ENCODE measurements around the gene METTL8.

The METTL8 gene

DNA sequence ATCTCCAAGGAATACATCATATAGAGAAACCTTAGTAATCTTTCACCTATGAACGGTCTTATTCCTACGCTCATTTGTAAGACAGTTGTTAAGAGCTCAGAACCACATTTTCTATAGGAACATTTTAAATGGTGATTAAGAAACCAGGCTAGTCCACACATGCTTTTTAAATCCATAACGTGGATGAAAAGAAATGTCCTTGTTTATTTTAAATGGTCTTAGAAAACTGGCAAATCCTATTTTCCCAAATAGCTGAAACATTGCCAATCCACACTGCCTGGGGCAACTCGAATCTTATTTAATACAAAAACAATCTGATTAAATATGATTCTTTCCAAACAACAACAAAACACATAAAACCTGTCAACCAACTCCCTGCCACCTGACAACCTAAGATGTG is 23.7 kb downstream of the METTL8 start:
- H3K4me1 ChIP-seq (ENCODE audit: insufficient read depth, low read length) = 0 out of 2 replicates have a peak, but pooled peaks cover 3% of the 10 kb centered on the region
- H3K27ac ChIP-seq (ENCODE audit: low read length) = no peak overlapping the region
- DNase-seq = no peak
- no peak overlapping the region for H2AFZ ChIP-seq (ENCODE audit: low read depth, low read length)
- no peaks in the 10 kb centered on the region for H3K9me3 ChIP-seq (ENCODE audit: insufficient read depth, low read length, severe bottlenecking)
- no peaks in the 10 kb centered on the region for H3K27me3 ChIP-seq (ENCODE audit: insufficient read depth, low read length, poor library complexity)
- ATAC-seq (ENCODE audit: insufficient read depth, low read depth) = no peak
- no peaks in the 10 kb centered on the region for H4K20me1 ChIP-seq (ENCODE audit: insufficient read depth, low read length)
- H3K9ac ChIP-seq (ENCODE audit: low read depth, low read length) = no peak overlapping the region
- no peaks in the 10 kb centered on the region for H3K36me3 ChIP-seq (ENCODE audit: insufficient read depth, low read length)
- H3K4me3 ChIP-seq (ENCODE audit: low read depth in 1 of 2, low read length in 2 of 2) = no peak overlapping the region
- H3K79me2 ChIP-seq (ENCODE audit: insufficient read depth, low read length) = no peaks in the 10 kb centered on the region; the same call in 1 of the 2 replicates
- no peak for TF ChIP-seq EZH2 (IDR thresholded peaks at IDR 0.05; ENCODE audit: borderline replicate concordance, low read depth, low read length, severe bottlenecking)
- TF ChIP-seq, protein P1, sequence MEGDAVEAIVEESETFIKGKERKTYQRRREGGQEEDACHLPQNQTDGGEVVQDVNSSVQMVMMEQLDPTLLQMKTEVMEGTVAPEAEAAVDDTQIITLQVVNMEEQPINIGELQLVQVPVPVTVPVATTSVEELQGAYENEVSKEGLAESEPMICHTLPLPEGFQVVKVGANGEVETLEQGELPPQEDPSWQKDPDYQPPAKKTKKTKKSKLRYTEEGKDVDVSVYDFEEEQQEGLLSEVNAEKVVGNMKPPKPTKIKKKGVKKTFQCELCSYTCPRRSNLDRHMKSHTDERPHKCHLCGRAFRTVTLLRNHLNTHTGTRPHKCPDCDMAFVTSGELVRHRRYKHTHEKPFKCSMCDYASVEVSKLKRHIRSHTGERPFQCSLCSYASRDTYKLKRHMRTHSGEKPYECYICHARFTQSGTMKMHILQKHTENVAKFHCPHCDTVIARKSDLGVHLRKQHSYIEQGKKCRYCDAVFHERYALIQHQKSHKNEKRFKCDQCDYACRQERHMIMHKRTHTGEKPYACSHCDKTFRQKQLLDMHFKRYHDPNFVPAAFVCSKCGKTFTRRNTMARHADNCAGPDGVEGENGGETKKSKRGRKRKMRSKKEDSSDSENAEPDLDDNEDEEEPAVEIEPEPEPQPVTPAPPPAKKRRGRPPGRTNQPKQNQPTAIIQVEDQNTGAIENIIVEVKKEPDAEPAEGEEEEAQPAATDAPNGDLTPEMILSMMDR (IDR thresholded peaks at IDR 0.05; ENCODE audit: borderline replicate concordance, extremely low read depth, low read length, poor library complexity, severe bottlenecking) = no peak
- no peak overlapping the region for H3K4me2 ChIP-seq (ENCODE audit: insufficient read depth, low read length)

DNA sequence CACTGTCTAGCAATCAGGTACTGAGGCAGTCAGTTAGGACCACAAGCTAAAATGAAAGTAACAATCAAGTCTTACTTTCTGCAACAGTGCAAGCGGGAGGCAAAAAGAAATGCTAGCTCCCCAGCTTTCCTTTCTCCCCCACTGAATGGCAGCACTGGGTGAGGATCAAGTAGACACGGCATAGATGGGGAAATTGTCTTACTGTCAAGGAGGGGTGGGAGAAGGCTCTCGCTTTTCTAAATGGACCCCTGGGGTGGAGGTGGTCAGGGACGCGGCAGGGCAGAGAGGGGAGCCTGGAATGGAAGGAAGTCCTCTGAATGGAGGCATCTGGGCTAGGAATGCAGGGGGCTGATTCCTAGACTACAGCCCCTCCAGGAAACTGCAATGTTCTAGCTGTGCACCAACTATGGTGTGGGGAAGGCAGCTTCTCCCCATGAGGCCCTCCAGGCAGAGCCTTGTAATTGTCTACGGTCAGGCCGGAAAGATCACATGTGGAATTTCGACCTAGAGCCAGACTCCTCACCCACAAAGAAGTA is 24.3 kb downstream of the METTL8 start:
- Histone ChIP-seq H3K27me3 (ENCODE audit: insufficient read depth, low read length, poor library complexity) (no peaks in the 10 kb centered on the region), H3K4me2 (ENCODE audit: insufficient read depth, low read length) (no peak overlapping the region), H3K9me3 (ENCODE audit: insufficient read depth, low read length, severe bottlenecking) (no peaks in the 10 kb centered on the region), H2AFZ (ENCODE audit: low read depth, low read length) (no peak overlapping the region), H3K79me2 (ENCODE audit: insufficient read depth, low read length) (no peaks in the 10 kb centered on the region; the same call in 1 of the 2 replicates), H3K27ac (ENCODE audit: low read length) (no peak overlapping the region), H3K9ac (ENCODE audit: low read depth, low read length) (no peak overlapping the region), H4K20me1 (ENCODE audit: insufficient read depth, low read length) (no peaks in the 10 kb centered on the region), H3K4me1 (ENCODE audit: insufficient read depth, low read length) (0 out of 2 replicates have a peak, but pooled peaks cover 3% of the 10 kb centered on the region), H3K4me3 (ENCODE audit: low read depth in 1 of 2, low read length in 2 of 2) (no peak overlapping the region), H3K36me3 (ENCODE audit: insufficient read depth, low read length) (no peaks in the 10 kb centered on the region)
- ATAC-seq (ENCODE audit: insufficient read depth, low read depth) (no peak), DNase-seq (no peak)
- no peak for TF ChIP-seq EZH2 (IDR thresholded peaks at IDR 0.05; ENCODE audit: borderline replicate concordance, low read depth, low read length, severe bottlenecking)
- TF ChIP-seq, protein P1 (IDR thresholded peaks at IDR 0.05; ENCODE audit: borderline replicate concordance, extremely low read depth, low read length, poor library complexity, severe bottlenecking) = no peak

GRCh38 chr2:171407676-171408044 is 26.1 kb downstream of the METTL8 start:
- ATAC-seq (ENCODE audit: insufficient read depth, low read depth) (no peak), DNase-seq (no peak)
- Histone ChIP-seq H3K9ac (ENCODE audit: low read depth, low read length) (no peak overlapping the region), H3K4me1 (ENCODE audit: insufficient read depth, low read length) (0 out of 2 replicates have a peak, but pooled peaks cover 3% of the 10 kb centered on the region), H3K4me3 (ENCODE audit: low read depth in 1 of 2, low read length in 2 of 2) (no peak overlapping the region), H3K4me2 (ENCODE audit: insufficient read depth, low read length) (no peak overlapping the region), H4K20me1 (ENCODE audit: insufficient read depth, low read length) (no peaks in the 10 kb centered on the region), H3K27ac (ENCODE audit: low read length) (no peak overlapping the region), H3K9me3 (ENCODE audit: insufficient read depth, low read length, severe bottlenecking) (peaks cover 4% of the 10 kb centered on the region), H3K36me3 (ENCODE audit: insufficient read depth, low read length) (no peaks in the 10 kb centered on the region), H3K79me2 (ENCODE audit: insufficient read depth, low read length) (no peaks in the 10 kb centered on the region; the same call in 1 of the 2 replicates), H3K27me3 (ENCODE audit: insufficient read depth, low read length, poor library complexity) (no peaks in the 10 kb centered on the region), H2AFZ (ENCODE audit: low read depth, low read length) (no peak overlapping the region)
- TF ChIP-seq EZH2 (IDR thresholded peaks at IDR 0.05; ENCODE audit: borderline replicate concordance, low read depth, low read length, severe bottlenecking) = no peak

GRCh38 chr2:171407030-171407675 is 26.6 kb downstream of the METTL8 start:
- Histone ChIP-seq H3K27ac (ENCODE audit: low read length) (no peak overlapping the region), H3K79me2 (ENCODE audit: insufficient read depth, low read length) (no peaks in the 10 kb centered on the region; the same call in 1 of the 2 replicates), H3K4me2 (ENCODE audit: insufficient read depth, low read length) (no peak overlapping the region), H3K9ac (ENCODE audit: low read depth, low read length) (no peak overlapping the region), H2AFZ (ENCODE audit: low read depth, low read length) (no peak overlapping the region), H3K36me3 (ENCODE audit: insufficient read depth, low read length) (no peaks in the 10 kb centered on the region), H3K4me1 (ENCODE audit: insufficient read depth, low read length) (0 out of 2 replicates have a peak, but pooled peaks cover 3% of the 10 kb centered on the region), H4K20me1 (ENCODE audit: insufficient read depth, low read length) (no peaks in the 10 kb centered on the region), H3K27me3 (ENCODE audit: insufficient read depth, low read length, poor library complexity) (no peaks in the 10 kb centered on the region), H3K9me3 (ENCODE audit: insufficient read depth, low read length, severe bottlenecking) (peaks cover 7% of the 10 kb centered on the region), H3K4me3 (ENCODE audit: low read depth in 1 of 2, low read length in 2 of 2) (no peak overlapping the region)
- no peak for TF ChIP-seq EZH2 (IDR thresholded peaks at IDR 0.05; ENCODE audit: borderline replicate concordance, low read depth, low read length, severe bottlenecking)
- TF ChIP-seq, protein P1 (IDR thresholded peaks at IDR 0.05; ENCODE audit: borderline replicate concordance, extremely low read depth, low read length, poor library complexity, severe bottlenecking) = no peak
- DNase-seq (no peak), ATAC-seq (ENCODE audit: insufficient read depth, low read depth) (no peak)

All from DND-41 (cell line).